Parathyroid adenoma (tissue), 2 donors: ENCODE data around the gene GPR183.

Experiments used
- H2AFZ ChIP-seq: fragments of 300-600 bp; sonication (generic); one replicate; pipeline ENCODE4 v1.7.0; 2017; ENCODE audit warnings: antibody characterized with exemption, mild to moderate bottlenecking
- H3K27ac ChIP-seq: fragments of 300-600 bp; sonication (generic); one replicate; pipeline ENCODE4 v1.7.0; 2017
- H3K27me3 ChIP-seq: fragments of 300-600 bp; sonication (generic); one replicate; pipeline ENCODE4 v1.7.0; 2017; ENCODE audit warnings: low read length; ENCODE audit not compliant: control insufficient read depth, insufficient read depth
- H3K36me3 ChIP-seq: fragments of 300-600 bp; sonication (generic); one replicate; pipeline ENCODE4 v1.7.0; 2017; ENCODE audit warnings: low read length; ENCODE audit not compliant: control insufficient read depth, insufficient read depth
- H3K4me1 ChIP-seq: fragments of 300-600 bp; sonication (generic); one replicate; pipeline ENCODE4 v1.7.0; 2017; ENCODE audit warnings: control low read depth
- H3K4me2 ChIP-seq: fragments of 300-600 bp; sonication (generic); one replicate; pipeline ENCODE4 v1.7.0; 2017; ENCODE audit warnings: low read length
- H3K4me3 ChIP-seq: fragments of 300-600 bp; sonication (generic); one replicate; pipeline ENCODE4 v1.7.0; 2017; ENCODE audit warnings: low read depth, low read length
- H3K79me2 ChIP-seq: fragments of 300-600 bp; sonication (generic); one replicate; pipeline ENCODE4 v1.7.0; 2017; ENCODE audit warnings: control low read depth
- H3K9ac ChIP-seq: fragments of 300-600 bp; sonication (generic); one replicate; pipeline ENCODE4 v1.7.0; 2017; ENCODE audit warnings: mild to moderate bottlenecking
- H3K9me3 ChIP-seq: fragments of 300-600 bp; sonication (generic); one replicate; pipeline ENCODE4 v1.7.0; 2017; ENCODE audit warnings: low read length; ENCODE audit not compliant: control insufficient read depth
- TF ChIP-seq, protein P1 (sequence below): fragments of 300-600 bp; sonication (generic); IDR thresholded peaks from one replicate; pipeline ENCODE4 v1.7.0; 2017; ENCODE audit warnings: antibody characterized with exemption, mild to moderate bottlenecking
- donor health status: primary hyperparathyroidism.

The GPR183 gene, protein sequence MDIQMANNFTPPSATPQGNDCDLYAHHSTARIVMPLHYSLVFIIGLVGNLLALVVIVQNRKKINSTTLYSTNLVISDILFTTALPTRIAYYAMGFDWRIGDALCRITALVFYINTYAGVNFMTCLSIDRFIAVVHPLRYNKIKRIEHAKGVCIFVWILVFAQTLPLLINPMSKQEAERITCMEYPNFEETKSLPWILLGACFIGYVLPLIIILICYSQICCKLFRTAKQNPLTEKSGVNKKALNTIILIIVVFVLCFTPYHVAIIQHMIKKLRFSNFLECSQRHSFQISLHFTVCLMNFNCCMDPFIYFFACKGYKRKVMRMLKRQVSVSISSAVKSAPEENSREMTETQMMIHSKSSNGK

DNA sequence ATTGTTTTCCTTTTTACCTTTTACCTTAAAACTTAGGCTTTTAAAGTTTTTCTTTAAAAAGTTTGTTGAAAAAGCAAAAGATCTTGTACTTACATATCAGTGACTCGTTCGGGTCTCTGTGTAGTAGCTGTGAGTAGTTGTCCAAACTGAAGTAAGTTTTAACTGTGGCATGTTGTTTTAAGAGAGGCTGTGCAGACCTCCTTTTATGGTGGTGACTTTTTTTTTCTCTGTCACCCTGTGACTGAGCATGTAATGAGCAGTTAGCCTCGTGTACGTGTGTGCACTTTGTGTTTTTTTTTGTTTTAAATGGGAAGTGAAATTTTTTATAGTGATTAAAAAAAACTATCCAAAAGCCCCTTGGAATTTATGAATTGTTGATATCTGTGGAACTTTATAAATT is at the start of gene GPR183:
Gene GPR183 (minus strand): TSS at position 153 of the 400 bp plus-strand sequence. CDS start 11,254 bp downstream, outside the sequence.
- Histone ChIP-seq H3K27me3 (no peaks in the 10 kb centered on the region), H3K36me3 (no peaks in the 10 kb centered on the region), H2AFZ (no peak within 1 kb of the TSS), H3K4me3 (no peak within 1 kb of the TSS), H3K9ac (no peak within 1 kb of the TSS), H3K4me2 (no peak within 1 kb of the TSS), H3K27ac (peak within 1 kb of the TSS; percentile 11), H3K4me1 (no peaks in the 10 kb centered on the region), H3K79me2 (no peaks in the 10 kb centered on the region), H3K9me3 (no peaks in the 10 kb centered on the region)
- TF ChIP-seq, protein P1, sequence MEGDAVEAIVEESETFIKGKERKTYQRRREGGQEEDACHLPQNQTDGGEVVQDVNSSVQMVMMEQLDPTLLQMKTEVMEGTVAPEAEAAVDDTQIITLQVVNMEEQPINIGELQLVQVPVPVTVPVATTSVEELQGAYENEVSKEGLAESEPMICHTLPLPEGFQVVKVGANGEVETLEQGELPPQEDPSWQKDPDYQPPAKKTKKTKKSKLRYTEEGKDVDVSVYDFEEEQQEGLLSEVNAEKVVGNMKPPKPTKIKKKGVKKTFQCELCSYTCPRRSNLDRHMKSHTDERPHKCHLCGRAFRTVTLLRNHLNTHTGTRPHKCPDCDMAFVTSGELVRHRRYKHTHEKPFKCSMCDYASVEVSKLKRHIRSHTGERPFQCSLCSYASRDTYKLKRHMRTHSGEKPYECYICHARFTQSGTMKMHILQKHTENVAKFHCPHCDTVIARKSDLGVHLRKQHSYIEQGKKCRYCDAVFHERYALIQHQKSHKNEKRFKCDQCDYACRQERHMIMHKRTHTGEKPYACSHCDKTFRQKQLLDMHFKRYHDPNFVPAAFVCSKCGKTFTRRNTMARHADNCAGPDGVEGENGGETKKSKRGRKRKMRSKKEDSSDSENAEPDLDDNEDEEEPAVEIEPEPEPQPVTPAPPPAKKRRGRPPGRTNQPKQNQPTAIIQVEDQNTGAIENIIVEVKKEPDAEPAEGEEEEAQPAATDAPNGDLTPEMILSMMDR = no peak

DNA sequence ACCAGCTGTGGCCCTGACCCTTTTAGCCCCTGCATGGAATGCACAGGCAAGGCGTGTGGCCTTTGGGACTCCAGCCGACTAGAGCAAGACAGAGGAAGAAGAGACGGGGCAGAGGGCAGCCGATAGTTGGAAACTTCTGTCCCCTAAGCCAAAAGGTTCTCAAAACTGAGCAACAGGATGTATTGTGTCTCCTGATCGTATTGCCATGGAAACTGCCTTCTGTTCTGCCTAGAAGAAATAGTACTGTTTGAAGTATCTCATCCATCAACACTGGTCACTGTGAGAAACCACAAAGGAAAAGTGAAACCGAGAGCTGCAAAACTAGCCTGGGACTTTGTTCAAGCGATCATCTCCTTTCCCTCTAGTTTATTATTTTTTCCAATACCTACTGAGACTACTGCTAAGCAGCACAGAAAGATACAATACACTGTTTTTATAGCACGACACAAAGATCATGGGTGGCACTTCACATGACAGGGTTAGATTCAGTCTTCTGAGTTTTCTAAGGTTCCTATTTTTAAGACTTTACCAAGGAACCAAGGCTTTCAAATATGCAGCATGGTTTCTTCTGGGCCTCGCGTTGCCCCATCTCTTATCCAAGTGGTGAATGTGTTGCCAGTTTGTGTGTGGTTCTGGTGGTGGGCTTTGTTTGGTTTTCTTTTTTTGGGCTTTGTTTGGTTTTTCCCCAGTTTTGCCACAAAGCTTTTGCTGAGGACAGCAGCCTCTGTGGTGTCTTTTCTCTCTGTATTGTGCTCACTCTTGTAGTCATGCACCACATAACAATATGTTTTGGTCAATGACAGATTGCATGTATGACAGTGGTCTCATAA is 49.3 kb upstream of the GPR183 start:
- Histone ChIP-seq H3K4me2 (peak overlapping the region; percentile 29), H3K9ac (no peak overlapping the region), H3K27me3 (no peaks in the 10 kb centered on the region), H3K4me1 (no peaks in the 10 kb centered on the region), H3K27ac (peak overlapping the region; percentile 65), H2AFZ (no peak overlapping the region), H3K9me3 (no peaks in the 10 kb centered on the region), H3K36me3 (no peaks in the 10 kb centered on the region), H3K79me2 (no peaks in the 10 kb centered on the region), H3K4me3 (no peak overlapping the region)
- TF ChIP-seq, protein P1 = no peak

DNA sequence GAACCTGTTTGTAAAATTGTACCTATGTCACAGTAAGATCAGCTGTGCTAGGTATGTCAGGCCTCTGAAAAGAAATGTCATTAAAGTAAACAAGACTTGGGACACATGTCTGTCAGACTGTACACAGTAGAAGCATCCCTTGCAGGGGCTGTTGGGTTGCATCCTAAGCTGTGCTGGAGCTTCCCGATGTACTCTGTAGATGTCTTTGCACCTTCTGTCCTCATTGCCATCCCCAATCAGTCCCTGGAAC is 48.7 kb upstream of the GPR183 start:
- Histone ChIP-seq H3K79me2 (no peaks in the 10 kb centered on the region), H3K27me3 (no peaks in the 10 kb centered on the region), H2AFZ (no peak overlapping the region), H3K4me3 (no peak overlapping the region), H3K9ac (no peak overlapping the region), H3K27ac (peak overlapping the region; percentile 65), H3K4me1 (no peaks in the 10 kb centered on the region), H3K4me2 (no peak overlapping the region), H3K36me3 (no peaks in the 10 kb centered on the region), H3K9me3 (no peaks in the 10 kb centered on the region)
- TF ChIP-seq, protein P1 = no peak

DNA sequence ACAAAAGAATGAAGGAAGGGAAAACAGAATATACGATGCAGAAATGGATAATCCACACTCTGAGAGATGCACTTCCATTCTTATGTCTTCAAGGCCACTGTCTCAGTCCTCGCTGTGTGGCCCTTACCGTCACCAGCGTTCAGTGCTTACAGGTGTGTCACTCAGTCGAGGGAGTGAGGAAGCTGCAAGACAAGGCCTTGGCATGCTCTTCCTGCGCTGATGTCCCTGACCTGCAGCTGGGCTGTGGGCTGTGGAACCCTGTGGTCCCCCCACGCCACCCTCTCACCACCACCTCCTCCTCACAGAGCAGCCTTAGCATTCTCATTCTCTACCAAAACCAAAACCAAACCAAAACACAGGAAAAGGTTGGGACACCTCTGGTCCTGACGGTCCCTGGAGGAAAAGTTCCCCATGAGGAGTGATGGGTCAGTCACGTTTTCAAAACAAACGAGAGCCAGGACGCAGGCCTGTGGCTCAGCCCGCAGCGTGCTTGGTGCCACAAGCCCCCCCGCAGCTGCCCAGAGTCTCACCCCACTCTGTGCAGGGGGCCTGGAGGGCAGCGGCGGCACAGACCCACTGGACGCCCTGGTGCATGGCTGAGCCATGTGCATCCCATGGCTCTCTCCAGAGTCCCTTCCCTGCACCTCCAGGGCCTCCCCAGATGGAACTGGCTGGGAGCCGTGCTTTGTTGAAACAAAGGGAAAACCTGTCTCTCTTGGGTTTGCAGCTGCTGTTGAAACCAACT is 48.2 kb upstream of the GPR183 start:
- no peak overlapping the region for H3K9ac ChIP-seq

More for the DNA sequence above, 48.2 kb upstream of the GPR183 start:
- no peaks in the 10 kb centered on the region for H3K36me3 ChIP-seq
- H3K4me1 ChIP-seq = no peaks in the 10 kb centered on the region
- H3K9me3 ChIP-seq = no peaks in the 10 kb centered on the region
- H3K27me3 ChIP-seq = no peaks in the 10 kb centered on the region
- no peak overlapping the region for H3K4me2 ChIP-seq
- TF ChIP-seq, protein P1 = no peak
- no peaks in the 10 kb centered on the region for H3K79me2 ChIP-seq
- H3K27ac ChIP-seq = peak overlapping the region; percentile 65
- H3K4me3 ChIP-seq = no peak overlapping the region
- no peak overlapping the region for H2AFZ ChIP-seq
